GM19043 (cell line): ENCODE measurements around the gene CARS1.
A peak's percentile ranks its signal among the peaks of the same experiment; 100 is the strongest.

ENCODE experiments used
- ATAC-seq: cut with Tn5 transposase; IDR thresholded peaks from one replicate; pipeline ENCODE4 v1.9.1; 2021; ENCODE audit warnings: low read depth; ENCODE audit not compliant: unreplicated experiment

CARS1 gene

DNA sequence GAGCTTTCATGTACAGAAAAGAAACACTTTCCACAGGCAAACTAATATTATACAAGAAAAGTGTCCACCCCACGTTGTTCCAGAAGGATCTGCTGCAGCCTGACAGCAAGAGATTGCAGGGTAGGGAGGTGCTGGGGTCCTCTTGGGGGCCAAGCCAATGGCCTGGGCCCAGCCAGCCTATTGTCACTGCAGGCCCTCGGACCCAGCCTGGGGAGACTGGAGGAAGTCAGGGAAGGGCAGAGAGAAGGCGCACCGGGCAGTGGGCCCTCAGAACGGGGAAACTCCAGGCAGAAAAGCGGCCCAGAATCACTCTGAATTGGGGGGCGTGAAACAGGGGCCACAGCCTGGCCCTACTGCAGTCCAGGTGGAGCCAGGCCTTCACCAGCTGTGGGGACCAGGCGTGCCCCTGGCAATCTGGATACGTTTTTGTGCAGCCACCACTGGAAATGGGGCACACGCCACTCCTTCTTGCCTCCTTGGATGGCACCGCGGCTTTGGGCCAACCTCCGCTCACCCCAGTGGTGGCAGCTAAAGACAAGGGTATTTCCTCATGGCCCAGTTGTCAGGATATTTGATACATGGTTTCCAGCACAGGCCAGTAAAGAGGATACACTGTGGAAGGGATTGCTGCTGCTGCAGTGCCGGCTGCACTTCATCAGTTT is 61.2 kb downstream of the CARS1 start:
- no peak for ATAC-seq

DNA sequence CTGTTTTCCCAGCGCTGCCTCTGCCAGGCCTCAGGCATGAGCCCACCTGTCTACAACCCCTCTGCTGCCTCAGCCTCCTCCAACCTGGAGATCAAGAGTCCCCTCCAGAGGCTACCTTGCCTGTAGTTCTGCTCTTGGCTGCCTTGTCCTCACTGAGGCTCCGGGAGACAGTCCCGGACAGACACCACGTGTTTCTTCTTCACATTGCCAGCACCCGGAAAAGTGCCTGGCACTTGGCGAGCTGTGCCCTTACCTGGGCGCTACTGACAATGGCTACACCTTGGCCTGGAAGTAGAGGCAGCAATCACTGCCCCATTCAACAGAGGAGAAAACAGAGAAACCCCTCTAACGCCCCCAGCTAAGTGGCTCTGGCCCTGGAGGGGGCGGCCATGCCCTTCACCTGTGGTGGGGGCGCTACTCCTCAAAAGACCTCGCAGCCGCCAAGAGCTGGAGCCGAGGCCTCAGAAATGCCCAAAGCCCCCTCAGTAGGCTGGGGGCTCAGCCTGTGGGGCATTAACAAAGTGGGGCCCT is 62.1 kb downstream of the CARS1 start:
- ATAC-seq: no peak

DNA sequence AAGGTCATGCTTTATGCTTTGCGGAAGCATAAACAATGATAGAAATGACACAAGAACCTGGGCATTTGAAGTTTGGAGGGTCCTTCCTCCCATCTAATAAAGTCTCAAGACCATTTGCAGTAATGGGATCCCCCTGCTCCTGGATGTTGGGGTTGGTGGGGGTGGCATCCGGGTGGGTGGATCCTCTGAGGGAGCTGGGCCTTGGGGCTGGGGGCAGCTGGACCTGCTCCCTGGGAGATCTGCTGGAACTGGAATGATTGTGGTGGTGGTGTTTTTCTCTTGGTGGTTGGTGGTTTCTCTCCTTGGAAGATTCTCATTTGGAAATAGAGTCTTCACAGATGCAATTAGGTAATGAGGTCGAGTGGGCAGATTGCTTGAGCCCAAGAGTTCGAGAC is 62.9 kb downstream of the CARS1 start:
- ATAC-seq: no peak

DNA sequence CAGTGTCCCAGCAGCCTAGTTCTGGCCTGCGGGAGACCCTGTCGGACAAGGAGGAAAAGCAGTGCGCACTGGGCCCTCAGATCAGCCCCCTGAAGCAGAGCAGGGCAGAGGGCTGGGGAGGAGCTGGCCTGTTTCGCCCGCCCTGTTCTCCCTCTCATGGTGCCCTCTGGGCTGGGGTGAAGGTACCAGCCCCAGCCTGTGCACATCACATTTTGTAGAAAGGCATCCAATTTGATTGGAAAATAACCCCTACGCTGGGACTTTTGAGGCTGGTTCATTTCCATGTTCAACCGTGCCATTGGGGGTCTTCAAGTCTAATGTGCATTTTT is 64.3 kb downstream of the CARS1 start:
- ATAC-seq: no peak

DNA sequence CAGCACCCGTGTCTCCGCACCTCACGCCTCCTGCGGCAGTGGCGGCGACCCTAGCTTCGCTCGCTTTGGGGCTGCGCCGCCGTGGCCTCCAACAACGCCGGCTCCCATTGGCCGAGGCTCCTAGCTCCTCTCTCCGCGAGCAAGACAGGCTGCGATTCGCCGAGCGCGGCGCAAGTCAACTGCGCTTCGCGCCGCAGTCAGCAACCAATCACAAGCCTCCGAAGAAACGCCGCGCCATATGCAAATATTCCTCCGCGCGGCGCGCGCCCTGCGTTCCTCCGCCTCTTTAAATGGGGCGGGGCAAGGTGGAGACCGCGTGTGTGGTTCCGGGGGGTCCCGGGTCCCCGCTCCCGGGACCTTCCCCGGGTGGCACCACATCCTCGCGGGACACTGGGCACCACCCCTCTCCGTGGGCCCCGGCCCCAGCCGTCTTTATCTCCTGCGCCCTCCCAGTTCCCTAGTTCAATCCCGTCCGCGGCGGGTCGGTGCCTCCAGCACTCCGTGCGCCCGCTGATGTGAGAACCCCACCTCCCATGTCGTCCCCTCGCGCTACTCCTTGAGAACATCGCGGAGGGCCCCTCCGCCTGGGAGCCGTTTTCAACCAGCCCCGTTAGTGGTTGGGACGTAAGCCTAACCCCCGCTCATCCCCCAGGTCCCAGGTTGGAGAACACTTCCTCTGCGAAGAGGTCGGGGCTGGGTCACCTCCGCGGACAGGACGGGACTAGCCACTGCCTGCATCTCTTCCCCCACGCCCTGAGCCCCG is 64.8 kb downstream of the CARS1 start, which contains the start of gene NAP1L4:
TSS of gene NAP1L4 (minus strand) at position 96 of the 763 bp plus-strand sequence. CDS start 13,109 bp downstream, outside the sequence.
- ATAC-seq: peak; percentile 82

DNA sequence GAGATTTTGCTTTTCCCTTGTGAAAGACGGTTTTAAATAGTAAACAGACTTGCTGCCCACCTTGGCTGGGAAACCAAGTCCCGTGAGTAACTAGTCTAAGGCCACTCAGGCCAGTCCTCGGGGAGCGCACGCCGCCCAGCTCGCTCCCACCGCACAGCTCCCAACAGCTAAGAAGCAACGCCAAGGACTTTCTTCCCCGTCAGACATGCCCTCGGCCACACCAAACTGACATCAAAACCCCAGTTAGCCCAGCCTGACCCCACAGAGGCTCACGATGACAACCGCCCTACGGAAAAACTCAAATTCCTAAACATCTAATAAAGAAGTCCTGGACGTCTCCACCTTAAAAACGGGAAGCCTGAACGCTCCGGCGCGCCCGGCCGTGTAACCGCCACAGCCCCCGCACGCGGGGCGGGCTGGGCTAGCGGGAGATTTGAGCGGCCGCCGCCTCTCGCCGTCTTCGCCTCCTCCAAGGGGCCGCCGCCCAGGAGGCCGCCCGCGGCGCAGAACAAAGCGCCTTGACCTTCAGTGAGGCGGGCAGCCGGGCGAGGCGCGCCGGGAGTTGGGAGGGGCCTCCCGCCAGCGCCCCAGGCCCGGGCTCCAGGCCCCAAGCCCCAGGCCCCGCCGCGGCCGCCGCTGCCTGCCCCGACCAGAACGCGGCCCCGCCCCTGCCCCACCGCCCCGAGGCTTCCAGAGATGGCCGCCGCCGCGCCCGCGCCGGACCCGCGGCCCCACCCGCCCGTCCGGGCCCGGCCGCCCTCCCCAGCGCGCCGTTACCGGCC is 65.6 kb downstream of the CARS1 start:
- ATAC-seq: peak; percentile 28

DNA sequence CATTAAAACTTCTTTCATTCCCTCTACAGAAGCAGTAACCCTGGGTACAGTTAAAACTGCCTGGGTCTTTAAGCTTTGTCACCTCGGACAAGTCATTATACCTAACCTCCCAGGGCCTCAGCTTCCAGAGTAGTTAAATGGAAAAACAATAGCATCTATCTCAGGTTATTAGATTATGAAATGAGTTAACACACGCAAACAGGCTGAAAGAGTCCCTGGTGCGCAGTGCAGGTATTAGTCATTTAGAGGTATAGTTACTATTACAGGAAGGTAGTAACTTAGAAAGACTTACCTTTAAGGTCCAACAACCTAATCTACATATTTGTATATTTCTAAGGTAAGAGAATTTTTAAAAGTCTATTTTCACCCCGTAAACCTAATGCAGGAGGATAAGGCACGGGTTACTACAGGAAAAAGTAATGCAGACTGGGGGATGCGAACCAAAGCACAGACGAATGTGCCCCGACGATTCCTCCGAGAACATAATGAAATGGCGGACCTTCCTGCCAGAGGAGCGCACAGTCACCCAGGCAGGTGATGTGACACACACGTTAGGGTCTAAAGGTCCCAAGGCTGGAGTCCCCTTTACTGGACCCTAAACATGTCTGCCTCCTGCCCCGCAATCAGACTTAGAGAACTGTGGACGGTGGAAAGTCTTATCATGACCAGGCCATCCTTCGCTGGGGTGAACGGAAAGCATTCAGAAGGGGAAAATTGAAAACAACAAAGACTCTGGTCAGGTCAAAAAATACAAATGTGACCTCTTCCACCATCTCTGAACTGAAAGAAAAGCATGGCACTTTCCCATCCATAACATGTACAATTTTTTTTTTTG is 66.4 kb downstream of the CARS1 start:
- no peak for ATAC-seq

DNA sequence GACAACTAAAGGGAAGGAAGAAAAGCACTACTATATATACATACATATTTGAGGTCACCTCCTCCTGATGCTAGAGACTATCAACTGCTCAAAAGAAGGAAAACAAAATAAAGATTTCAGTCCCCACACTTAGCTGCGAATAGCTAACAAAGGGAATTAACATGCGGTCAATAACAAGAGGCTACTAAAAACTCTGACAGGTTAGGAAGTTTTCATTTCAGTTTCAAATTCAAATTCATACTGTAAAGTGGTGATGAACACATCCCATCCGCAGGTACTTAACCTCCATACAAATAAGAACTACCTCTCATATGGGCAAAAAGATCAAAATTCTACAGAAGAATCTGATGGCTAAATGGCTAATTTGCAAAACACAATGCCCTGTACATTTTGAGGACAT is 67.7 kb downstream of the CARS1 start:
- no peak for ATAC-seq

DNA sequence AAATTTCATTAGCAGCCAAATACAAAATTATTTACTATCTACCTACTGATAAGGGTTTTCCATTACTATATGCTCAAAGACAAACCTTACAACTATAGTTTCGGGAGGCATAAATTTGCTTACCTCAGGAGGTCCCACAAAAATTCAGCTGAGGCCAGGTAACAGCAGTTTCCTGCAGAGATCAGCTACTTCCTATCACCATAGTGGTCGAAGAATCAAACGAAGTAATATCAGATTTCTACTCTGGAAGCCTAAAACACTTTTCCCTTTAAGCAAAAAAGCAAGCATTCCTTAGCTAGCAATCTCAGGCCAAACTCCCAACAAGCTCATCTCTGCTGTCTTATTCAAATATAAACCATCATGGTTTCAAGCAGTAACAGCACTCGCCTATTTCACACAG is 68.2 kb downstream of the CARS1 start:
- no peak for ATAC-seq

DNA sequence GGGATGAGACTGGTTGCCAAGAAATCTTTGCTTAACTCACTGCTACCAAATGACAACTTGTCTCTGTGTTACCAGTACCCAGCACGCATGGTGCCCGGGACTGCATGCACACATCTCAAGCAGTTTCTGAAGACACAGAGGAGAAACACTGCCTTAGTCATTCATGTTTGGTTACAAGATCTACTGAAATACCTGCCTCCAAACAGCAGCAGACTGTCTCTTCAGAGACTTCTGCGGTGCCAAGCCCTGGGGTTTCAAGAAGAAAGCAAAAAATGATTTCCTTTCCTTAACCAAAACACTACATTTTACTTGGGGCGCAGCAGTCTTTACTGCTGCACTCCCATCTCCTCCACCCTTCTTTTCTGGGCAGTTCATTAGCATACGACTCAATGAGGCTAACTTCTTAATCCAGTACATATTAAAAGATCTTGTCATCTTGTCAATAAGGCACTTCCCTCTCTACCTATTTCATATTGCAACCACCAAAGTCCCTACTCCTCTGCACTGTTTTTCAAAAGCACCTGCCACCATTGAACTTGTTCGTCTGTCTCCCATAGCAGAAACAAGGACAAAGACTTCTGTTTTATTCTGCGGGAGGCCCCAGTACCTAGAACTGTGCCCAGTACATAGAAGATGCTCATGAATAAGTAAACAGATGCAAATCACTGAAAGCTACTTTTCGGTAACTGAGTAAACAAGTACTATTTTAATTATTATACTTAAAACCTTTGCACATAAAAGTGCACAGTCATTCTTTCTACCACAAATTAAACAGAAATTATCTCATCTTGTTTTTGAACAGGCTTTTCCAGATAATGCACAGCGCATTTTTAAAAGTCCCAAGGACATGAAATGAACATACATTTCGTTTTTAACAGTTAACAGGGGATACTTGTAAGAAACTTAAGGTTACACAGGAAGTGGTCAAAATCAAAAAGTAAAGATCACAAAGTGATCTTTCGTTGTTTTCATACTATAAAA is 69.1 kb downstream of the CARS1 start:
- ATAC-seq: no peak

DNA sequence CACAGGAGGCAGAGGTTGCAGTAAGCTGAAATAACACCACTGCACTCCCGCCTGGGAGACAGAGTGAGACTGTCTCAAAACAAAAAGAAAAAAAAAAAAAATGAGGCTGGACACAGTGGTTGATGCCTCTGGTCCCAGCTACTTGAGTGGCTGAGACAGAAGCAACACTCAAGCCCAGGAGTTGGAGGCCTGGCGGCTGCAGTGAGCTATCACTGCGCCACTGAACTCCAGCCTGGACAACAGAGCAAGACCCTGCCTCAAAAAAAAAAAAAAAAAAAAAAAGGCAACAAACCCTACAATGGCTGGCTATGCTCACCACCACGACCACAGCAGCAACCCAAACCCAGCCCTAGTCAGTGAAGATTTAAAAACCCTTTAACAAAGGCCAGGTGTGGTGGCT is 73.3 kb downstream of the CARS1 start:
- ATAC-seq: no peak

DNA sequence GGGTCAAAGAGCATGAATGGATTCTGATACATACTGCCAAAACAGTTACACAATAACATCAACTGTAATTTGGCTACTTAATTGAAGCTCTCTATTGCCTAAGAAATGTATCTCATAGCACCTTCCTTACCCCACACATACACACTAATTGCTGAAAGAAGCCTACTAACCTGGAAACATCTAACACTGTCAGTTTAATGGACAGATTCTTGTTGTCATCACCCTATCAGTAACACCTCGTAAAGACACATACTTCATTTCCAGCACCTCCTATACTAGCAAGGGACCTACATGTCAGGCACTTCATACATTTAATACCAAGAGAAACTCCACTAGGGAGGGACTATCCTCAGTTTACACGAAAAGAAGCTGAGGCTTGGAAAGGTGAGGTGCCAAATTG is 75.0 kb downstream of the CARS1 start:
- ATAC-seq: no peak

DNA sequence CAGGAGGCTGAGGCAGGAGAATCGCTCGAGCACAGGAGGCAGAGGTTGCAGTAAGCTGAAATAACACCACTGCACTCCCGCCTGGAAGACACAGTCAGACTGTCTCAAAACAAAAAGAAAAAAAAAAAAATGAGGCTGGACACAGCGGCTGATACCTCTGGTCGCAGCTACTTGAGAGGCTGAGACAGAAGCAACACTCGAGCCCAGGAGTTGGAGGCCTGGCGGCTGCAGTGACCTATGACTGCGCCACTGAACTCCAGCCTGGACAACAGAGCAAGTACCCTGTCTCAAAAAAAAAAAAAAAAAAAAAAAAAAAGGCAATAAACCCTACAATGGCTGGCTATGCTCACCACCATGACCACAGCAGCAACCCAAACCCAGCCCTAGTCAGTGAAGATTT is 76.1 kb downstream of the CARS1 start:
- ATAC-seq: no peak

DNA sequence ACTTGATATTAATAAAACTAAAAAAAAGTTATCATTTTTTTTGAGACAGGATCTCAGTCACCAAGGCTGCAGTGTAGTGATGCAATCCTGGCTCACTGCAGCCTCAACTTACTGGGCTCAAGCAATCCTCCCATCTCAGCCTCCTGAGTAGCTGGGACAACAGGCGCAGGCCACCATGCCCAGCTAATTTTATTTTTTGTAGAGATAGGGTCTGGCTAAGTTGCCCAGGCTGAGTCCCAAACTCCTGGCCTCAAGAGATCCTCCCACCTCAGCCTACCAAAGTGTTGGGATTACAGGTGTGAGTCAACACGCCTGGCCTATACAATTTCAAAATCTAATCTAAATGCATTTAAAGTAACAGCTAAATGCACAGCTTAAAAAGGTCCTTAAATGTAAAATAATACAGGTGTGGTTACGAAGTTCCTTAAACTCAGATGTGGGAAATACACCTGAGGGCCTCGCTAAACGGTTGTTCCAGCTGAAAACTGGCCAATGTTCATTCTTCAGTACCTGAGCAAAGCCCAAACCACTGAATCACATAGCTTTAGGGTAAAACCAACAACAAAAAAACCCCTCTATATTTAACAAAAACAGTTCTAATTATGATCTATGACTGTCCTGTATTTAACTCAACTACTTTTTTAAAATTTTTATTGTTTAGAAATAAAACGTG is 76.9 kb downstream of the CARS1 start:
- no peak for ATAC-seq

DNA sequence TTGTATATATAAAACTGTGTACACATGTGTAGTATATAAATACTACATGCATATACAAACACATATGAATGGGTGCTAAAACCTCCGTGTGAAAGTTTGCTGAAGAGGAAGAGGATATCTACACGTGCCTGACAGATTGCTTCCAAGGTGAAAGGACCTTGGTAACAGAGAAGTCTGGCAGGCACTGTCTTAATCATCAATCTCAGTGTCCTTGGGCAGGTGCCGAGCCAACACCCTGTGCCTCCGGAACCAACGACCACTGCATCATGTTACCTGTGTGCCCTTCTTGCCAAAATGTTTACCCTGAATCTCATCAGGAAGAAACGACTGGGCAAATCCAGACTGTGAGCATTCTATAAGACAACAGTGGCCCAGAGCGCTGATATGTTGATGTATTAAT is 80.1 kb downstream of the CARS1 start:
- ATAC-seq: no peak

DNA sequence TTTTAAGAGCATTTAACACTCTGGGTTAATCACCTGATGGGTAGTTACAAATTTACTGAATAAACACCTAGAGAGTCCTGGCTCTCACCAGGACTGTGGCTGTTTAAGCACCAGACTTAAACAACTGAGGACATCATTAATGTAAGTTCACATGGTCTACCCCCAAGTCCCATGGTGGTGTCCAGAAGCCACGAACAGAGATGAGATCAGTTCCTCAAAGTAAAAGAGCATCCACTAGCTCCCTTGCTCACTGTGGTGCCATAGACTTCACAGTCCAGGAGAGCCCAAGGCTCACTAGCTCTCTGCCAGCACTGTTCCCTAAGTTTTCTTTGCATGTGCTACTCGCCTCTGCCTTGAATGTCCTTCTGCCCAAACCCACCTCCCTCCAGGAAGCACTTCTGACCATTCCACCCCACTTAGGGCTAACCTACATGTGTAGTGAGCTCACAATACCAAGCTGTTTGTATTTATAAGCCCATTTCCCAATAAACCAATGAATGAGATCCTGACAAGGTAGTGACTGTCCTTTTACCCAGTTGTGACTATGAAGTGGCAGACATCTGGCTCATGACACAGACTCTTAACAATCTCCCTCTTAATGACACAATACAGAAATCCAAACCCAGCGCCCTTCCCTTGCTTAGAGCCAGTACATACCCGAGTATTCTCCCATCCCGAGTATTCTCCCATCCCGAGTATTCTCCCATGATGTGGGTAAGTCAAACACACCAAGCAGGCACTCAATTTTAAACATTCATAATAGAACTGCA is 80.7 kb downstream of the CARS1 start:
- ATAC-seq: no peak

DNA sequence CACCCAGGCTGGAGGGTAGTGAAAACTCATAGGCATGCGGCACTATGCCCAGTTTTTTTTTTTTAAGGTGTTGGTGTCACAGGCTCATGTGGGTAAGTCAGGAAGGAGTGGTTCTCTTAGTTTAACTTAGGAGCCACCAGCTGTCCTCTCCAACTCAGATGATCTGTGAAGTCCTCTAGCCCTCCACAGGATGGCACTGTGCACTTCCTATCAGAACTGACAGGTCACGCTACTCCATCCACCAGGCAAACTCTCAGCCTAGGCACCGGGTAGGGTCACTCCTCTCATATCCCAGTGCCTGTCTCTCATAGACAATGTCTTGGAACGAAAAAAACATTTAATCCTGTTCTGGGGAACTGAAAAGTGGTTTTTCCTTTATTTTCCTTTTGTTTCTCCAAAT is 81.6 kb downstream of the CARS1 start:
- ATAC-seq: no peak

DNA sequence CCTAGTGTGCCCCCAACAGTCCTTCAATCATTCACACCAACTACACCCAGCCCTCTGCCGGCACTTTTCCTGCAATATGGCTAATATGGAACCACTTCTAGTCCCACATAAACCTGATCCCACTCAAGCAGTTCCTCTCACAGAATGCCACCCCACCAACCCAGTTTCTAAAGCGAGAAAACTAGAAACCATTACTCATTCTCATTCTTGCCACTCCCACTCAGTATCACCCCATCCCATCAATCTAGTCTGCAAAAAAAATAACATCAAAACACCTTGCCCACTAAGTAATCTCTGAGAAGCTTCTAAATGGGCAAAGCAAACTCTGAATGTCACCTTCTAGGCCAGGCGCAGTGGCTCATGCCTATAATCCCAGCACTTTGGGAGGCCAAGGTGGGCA is 83.0 kb downstream of the CARS1 start:
- ATAC-seq: no peak
